ENCODE data around the gene SLC7A4.

DNA sequence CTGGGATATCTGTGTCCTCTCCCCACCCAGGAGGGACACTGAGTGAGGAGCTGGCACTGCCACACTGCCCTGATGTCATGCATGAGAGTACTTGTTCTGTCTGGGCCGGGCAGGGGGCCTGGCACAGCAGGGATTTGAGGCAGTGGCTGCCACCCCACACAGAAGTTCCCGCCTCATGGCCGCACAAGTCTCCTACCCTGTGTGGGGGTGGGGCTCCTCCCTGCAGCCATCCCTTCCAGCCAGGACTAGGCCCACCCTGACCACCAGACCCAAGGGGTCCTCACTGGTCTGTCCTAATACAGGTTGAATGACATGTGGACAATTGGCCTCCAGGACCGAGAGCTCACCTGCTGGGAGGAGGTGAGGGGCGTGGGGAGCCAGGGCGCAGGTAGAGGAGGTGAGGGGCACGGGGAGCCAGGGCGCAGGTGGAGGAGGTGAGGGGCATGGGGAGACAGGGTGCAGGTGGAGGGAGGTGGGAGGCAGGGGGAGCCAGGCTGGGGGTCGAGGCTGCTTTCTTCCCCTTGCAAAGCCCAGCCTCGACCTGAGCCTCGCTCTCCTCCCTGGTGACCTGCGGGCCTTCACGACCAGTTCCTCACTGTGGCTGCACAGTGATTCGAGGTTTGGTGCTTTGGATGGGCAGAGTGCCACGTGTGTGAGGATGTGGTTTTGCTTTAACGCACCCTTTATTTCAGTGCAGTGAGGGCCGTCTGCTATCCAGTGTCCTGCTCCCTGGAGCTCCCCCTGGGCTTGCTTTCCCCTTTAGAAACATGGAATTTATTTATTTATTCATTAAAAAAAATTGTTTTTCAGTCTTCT lies 42.8 kb downstream of the SLC7A4 start:
- TF ChIP-seq, protein P1, sequence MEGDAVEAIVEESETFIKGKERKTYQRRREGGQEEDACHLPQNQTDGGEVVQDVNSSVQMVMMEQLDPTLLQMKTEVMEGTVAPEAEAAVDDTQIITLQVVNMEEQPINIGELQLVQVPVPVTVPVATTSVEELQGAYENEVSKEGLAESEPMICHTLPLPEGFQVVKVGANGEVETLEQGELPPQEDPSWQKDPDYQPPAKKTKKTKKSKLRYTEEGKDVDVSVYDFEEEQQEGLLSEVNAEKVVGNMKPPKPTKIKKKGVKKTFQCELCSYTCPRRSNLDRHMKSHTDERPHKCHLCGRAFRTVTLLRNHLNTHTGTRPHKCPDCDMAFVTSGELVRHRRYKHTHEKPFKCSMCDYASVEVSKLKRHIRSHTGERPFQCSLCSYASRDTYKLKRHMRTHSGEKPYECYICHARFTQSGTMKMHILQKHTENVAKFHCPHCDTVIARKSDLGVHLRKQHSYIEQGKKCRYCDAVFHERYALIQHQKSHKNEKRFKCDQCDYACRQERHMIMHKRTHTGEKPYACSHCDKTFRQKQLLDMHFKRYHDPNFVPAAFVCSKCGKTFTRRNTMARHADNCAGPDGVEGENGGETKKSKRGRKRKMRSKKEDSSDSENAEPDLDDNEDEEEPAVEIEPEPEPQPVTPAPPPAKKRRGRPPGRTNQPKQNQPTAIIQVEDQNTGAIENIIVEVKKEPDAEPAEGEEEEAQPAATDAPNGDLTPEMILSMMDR (IDR thresholded peaks at IDR 0.05), result no peak
- no peak for TF ChIP-seq ZFX (IDR thresholded peaks at IDR 0.05; ENCODE audit: borderline replicate concordance)
